Breast epithelium (tissue), 3 donors: ENCODE measurements around the gene SPACA5B.
"Not testable (repeated sequence)": the region's sequence is repeated elsewhere in the genome, so short reads cannot be mapped to it uniquely, and the experiment has no call there.

ENCODE experiments used
- CTCF ChIP-seq, 3 donors: fragments of 450-650 bp; IDR thresholded peaks; one replicate each; pipeline ENCODE4 v1.5.1; 2016 to 2017; ENCODE audit warnings: antibody characterized with exemption in 3 of 3, mild to moderate bottlenecking in 3 of 3, moderate library complexity in 3 of 3
- POLR2A ChIP-seq: fragments of 450-650 bp; IDR thresholded peaks from one replicate; pipeline ENCODE4 v1.6.1; 2016; ENCODE audit warnings: antibody characterized with exemption, mild to moderate bottlenecking, moderate library complexity

GRCh38 chrX:48125286-48125685 lies 5.1 kb upstream of the SPACA5B start:
- not testable (repeated sequence) for TF ChIP-seq CTCF (IDR thresholded peaks at IDR 0.05); POLR2A
